Measurements from ENCODE around the gene SAMD13. TPM values are rescaled to one million over a fixed set of nuclear protein-coding genes. Genes with fewer than 3 reads are reported as not detected.

The SAMD13 gene
- total RNA-seq, 1 donor from 2014 or later: 2.0 TPM

GRCh38 chr1:84257617-84258016 is 43.9 kb upstream of the SAMD13 start:
- H3K9me3 ChIP-seq (replicated peaks): no peaks in the 10 kb centered on the region
- no peak overlapping the region for H3K27ac ChIP-seq (replicated peaks)
- no peak for TF ChIP-seq CTCF (IDR thresholded peaks at IDR 0.05; ENCODE audit: borderline replicate concordance)
- no peaks in the 10 kb centered on the region for H3K36me3 ChIP-seq
- H3K4me3 ChIP-seq: no peak overlapping the region
- H3K27me3 ChIP-seq (ENCODE audit: low read depth): no peaks in the 10 kb centered on the region
- no peak for DNase-seq
- H3K4me1 ChIP-seq: peaks cover 20% of the 10 kb centered on the region
- intact Hi-C loops (cut with micrococcal nuclease): no loop called here

GRCh38 chr1:84259376-84259775 is 42.1 kb upstream of the SAMD13 start:
- Histone ChIP-seq H3K27ac (replicated peaks) (no peak overlapping the region), H3K4me3 (no peak overlapping the region), H3K9me3 (replicated peaks) (no peaks in the 10 kb centered on the region), H3K36me3 (no peaks in the 10 kb centered on the region), H3K27me3 (ENCODE audit: low read depth) (no peaks in the 10 kb centered on the region), H3K4me1 (peaks cover 13% of the 10 kb centered on the region)
- intact Hi-C loops (cut with micrococcal nuclease): no loop called here
- no peak for TF ChIP-seq CTCF (IDR thresholded peaks at IDR 0.05; ENCODE audit: borderline replicate concordance)
- no peak for DNase-seq

GRCh38 chr1:84259989-84260388 is 41.5 kb upstream of the SAMD13 start:
- Histone ChIP-seq H3K27ac (replicated peaks) (no peak overlapping the region), H3K27me3 (ENCODE audit: low read depth) (no peaks in the 10 kb centered on the region), H3K9me3 (replicated peaks) (no peaks in the 10 kb centered on the region), H3K4me3 (no peak overlapping the region), H3K4me1 (peaks cover 7% of the 10 kb centered on the region), H3K36me3 (no peaks in the 10 kb centered on the region)
- intact Hi-C loops (cut with micrococcal nuclease): no loop called here
- TF ChIP-seq CTCF (IDR thresholded peaks at IDR 0.05; ENCODE audit: borderline replicate concordance): no peak
- no peak for DNase-seq

GRCh38 chr1:84260852-84261518 is 40.5 kb upstream of the SAMD13 start:
- no peak for DNase-seq
- H3K27me3 ChIP-seq (ENCODE audit: low read depth): no peaks in the 10 kb centered on the region
- H3K4me1 ChIP-seq: no peaks in the 10 kb centered on the region
- no peak overlapping the region for H3K4me3 ChIP-seq
- intact Hi-C loops (cut with micrococcal nuclease): no loop called here
- H3K9me3 ChIP-seq (replicated peaks): no peaks in the 10 kb centered on the region
- no peak overlapping the region for H3K27ac ChIP-seq (replicated peaks)
- TF ChIP-seq CTCF (IDR thresholded peaks at IDR 0.05; ENCODE audit: borderline replicate concordance): no peak
- no peaks in the 10 kb centered on the region for H3K36me3 ChIP-seq

- Histone ChIP-seq H3K4me3 (no peak overlapping the region), H3K27me3 (ENCODE audit: low read depth) (no peaks in the 10 kb centered on the region), H3K4me1 (no peaks in the 10 kb centered on the region), H3K27ac (replicated peaks) (no peak overlapping the region), H3K36me3 (no peaks in the 10 kb centered on the region), H3K9me3 (replicated peaks) (no peaks in the 10 kb centered on the region)
- no peak for TF ChIP-seq CTCF (IDR thresholded peaks at IDR 0.05; ENCODE audit: borderline replicate concordance)
- DNase-seq: no peak
- intact Hi-C loops (cut with micrococcal nuclease): no loop called here
Measured at GRCh38 chr1:84264961-84265360, 36.5 kb upstream of the SAMD13 start.
